Smooth muscle cell (in vitro differentiated cells): ENCODE measurements around the gene CST7. TPM values are rescaled to one million over a fixed set of nuclear protein-coding genes. Genes with fewer than 3 reads are reported as not detected.
"Not testable (repeated sequence)": the region's sequence is repeated elsewhere in the genome, so short reads cannot be mapped to it uniquely, and the experiment has no call there.

Experiments
- DNase-seq: peaks from one replicate; lab custom pipeline; 2025; ENCODE audit not compliant: unreplicated experiment; lab: John Stamatoyannopoulos, UW
- H2AFZ ChIP-seq: fragments of 200-600 bp; sonication (generic); 2 replicates; pipeline ENCODE4 v1.6.0; 2016; ENCODE audit warnings: antibody characterized with exemption, low read depth, mild to moderate bottlenecking
- H3F3A ChIP-seq: fragments of 200-600 bp; sonication (generic); 2 replicates; pipeline ENCODE4 v1.6.0; 2017; ENCODE audit warnings: antibody characterized with exemption, low read depth
- H3K27ac ChIP-seq: fragments of 200-600 bp; sonication (generic); 2 replicates; pipeline ENCODE4 v1.5.1; 2016; ENCODE audit warnings: low read depth, mild to moderate bottlenecking
- H3K27me3 ChIP-seq: fragments of 200-600 bp; sonication (generic); 2 replicates; pipeline ENCODE4 v1.6.1; 2016; ENCODE audit warnings: low read depth, mild to moderate bottlenecking
- H3K36me3 ChIP-seq: fragments of 200-600 bp; sonication (generic); 2 replicates; pipeline ENCODE4 v1.5.1; 2016; ENCODE audit warnings: low read depth
- H3K4me1 ChIP-seq: fragments of 200-600 bp; sonication (generic); 2 replicates; pipeline ENCODE4 v1.5.1; 2016; ENCODE audit warnings: low read depth
- H3K4me2 ChIP-seq: fragments of 200-600 bp; sonication (generic); 2 replicates; pipeline ENCODE4 v1.6.0; 2016; ENCODE audit warnings: mild to moderate bottlenecking
- H3K4me3 ChIP-seq: fragments of 200-600 bp; sonication (generic); 2 replicates; pipeline ENCODE4 v1.5.1; 2016; ENCODE audit warnings: mild to moderate bottlenecking
- H3K79me2 ChIP-seq: fragments of 200-600 bp; sonication (generic); 2 replicates; pipeline ENCODE4 v1.6.0; 2016; ENCODE audit warnings: low read depth, mild to moderate bottlenecking
- H3K9ac ChIP-seq: fragments of 200-600 bp; sonication (generic); 2 replicates; pipeline ENCODE4 v1.6.0; 2016; ENCODE audit warnings: low read depth
- H3K9me3 ChIP-seq: fragments of 200-600 bp; sonication (generic); replicated peaks from 2 replicates; pipeline ENCODE4 v1.5.1; 2016; ENCODE audit warnings: low read depth
- H4K20me1 ChIP-seq: fragments of 200-600 bp; sonication (generic); 2 replicates; pipeline ENCODE4 v1.6.0; 2016; ENCODE audit warnings: low read depth
- WGBS: methylation state at CpG from one replicate; pipeline ENCODE4 v1.1.7; 2016; ENCODE audit warnings: low lambda C conversion rate; 5-methylcytosine and 5-hydroxymethylcytosine counted together
- polyA plus RNA-seq: library from polyadenylated mRNA; unstranded; fragments of >200 nt; fragmentation: Nextera tagmentation; extraction: Ambion mirVana; gene quantifications from 2 replicates; pipeline ENCODE4 v1.2.1, GENCODE V29; 2016
- total RNA-seq: library from RNA; depleted of rRNA; stranded (reverse); fragments of >200 nt; gene quantifications from 2 replicates; pipeline ENCODE4 v1.2.3, GENCODE V29; 2014
- TF ChIP-seq, protein P1 (sequence below): fragments of 200-600 bp; sonication (generic); IDR thresholded peaks from 2 replicates; pipeline ENCODE4 v1.5.1; 2017; ENCODE audit warnings: borderline replicate concordance, mild to moderate bottlenecking, antibody characterized with exemption; ENCODE audit not compliant: insufficient read depth, poor library complexity, severe bottlenecking

CST7 gene
- total and polyA plus RNA-seq, 2 experiments from 2014 or later: 1.8 TPM; not detected in 1

DNA sequence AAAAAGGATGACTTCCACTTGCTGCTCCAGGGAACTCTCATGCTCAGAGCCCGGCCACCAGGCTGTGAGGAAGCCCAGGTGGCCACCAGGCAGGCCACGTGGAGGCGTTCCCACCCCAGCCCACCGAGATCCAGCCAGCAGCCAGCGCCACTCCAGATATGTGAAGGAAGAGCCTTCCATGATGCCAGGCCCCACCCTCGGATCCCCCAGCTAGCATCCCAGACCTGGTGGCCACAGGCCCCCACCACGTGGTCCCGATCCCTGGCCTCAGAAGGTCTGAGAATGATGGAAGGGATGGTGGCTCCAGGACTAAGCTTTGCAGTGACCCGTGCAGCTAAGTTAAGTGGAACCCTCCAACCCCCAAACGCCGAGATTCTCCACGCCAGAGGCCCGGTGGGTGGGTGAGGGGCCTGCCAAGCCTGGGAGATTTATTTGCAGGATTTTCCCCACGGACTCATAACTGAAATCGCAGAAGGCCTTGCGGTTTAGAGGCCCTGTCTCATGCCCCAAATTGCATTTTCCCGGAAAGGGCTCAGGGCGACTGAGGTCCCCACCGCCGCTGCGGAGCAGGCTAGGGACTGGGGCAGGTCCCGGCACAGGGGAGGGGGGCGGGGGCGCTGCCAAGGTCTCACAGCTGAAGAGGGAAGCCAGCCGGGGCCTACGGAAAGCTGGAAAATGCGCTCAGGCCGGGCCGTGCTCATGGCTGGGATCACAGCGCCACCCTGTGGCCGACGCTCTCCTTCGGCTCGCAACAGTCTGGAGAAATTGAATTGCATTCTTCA lies 31.1 kb upstream of the CST7 start:
- Histone ChIP-seq H3F3A (no peaks in the 10 kb centered on the region), H3K9ac (no peak overlapping the region), H3K4me3 (no peak overlapping the region), H3K4me2 (peak overlapping the region; percentile 81), H4K20me1 (no peaks in the 10 kb centered on the region), H3K9me3 (no peaks in the 10 kb centered on the region), H3K27ac (no peak overlapping the region), H3K4me1 (peaks cover 4% of the 10 kb centered on the region), H3K79me2 (no peaks in the 10 kb centered on the region), H3K27me3 (no peaks in the 10 kb centered on the region), H2AFZ (peak overlapping the region; percentile 61), H3K36me3 (no peaks in the 10 kb centered on the region)
- 42% methylated on average over 27 of the region's 34 CpGs for WGBS
- DNase-seq: peak; percentile 45
- TF ChIP-seq, protein P1, sequence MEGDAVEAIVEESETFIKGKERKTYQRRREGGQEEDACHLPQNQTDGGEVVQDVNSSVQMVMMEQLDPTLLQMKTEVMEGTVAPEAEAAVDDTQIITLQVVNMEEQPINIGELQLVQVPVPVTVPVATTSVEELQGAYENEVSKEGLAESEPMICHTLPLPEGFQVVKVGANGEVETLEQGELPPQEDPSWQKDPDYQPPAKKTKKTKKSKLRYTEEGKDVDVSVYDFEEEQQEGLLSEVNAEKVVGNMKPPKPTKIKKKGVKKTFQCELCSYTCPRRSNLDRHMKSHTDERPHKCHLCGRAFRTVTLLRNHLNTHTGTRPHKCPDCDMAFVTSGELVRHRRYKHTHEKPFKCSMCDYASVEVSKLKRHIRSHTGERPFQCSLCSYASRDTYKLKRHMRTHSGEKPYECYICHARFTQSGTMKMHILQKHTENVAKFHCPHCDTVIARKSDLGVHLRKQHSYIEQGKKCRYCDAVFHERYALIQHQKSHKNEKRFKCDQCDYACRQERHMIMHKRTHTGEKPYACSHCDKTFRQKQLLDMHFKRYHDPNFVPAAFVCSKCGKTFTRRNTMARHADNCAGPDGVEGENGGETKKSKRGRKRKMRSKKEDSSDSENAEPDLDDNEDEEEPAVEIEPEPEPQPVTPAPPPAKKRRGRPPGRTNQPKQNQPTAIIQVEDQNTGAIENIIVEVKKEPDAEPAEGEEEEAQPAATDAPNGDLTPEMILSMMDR: peak; percentile 91

DNA sequence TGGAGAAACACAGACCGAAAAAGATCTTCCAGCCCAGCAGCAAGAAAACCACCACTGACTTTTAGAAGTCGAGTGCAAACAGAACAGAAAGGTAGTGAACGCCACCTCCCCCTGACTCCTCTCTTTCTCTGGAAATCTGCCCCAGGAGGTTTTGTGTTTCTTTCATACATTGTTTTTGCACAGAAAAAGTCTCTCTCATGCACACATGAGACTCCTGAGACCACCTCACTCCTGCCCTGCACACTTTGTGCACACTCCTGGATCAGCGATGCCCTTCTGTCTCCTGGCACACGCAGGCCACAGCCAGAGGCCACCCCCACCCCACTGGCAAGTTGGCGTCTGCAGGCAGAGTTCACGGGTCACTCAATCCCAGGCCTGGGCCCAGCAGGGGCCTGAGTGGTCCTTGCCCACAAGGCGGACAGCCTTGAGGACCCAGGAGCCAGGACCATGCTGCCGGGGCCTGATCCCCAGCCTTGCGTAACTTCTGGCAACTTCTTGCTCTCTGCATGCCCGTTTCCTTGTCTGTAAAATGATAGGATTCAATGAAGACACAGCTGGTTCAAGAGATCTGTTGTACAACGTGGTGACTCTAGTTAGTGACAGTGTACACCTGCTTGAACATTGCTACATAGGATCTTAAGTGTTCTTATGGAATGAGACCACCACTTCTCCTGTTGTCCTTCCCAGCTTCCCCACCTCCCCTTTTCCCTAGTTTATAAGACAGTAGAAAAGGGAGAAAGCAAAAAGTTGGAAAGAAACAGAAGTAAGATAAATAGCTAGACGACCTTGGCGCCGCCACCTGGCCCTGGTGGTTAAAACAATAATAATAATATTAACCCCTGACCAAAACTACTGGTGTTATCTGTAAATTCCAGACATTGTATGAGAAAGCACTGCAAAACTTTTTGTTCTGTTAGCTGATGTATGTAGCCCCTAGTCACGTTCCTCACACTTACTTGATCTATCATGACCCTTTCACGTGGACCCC lies 30.2 kb upstream of the CST7 start:
- H3K4me3 ChIP-seq: no peak overlapping the region
- H3K36me3 ChIP-seq: no peaks in the 10 kb centered on the region
- peaks cover under 1% of the 10 kb centered on the region for H3K4me1 ChIP-seq
- no peaks in the 10 kb centered on the region for H3K27me3 ChIP-seq
- DNase-seq: no peak
- peak overlapping the region; percentile 81 for H3K4me2 ChIP-seq
- no peaks in the 10 kb centered on the region for H3K79me2 ChIP-seq
- no peak overlapping the region for H3K27ac ChIP-seq
- no peak overlapping the region for H3K9ac ChIP-seq
- TF ChIP-seq, protein P1: no peak
- no peaks in the 10 kb centered on the region for H3K9me3 ChIP-seq
- peak overlapping the region; percentile 61 for H2AFZ ChIP-seq
- WGBS: 70% methylated on average over 17 of the region's 17 CpGs
- no peaks in the 10 kb centered on the region for H4K20me1 ChIP-seq
- H3F3A ChIP-seq: no peaks in the 10 kb centered on the region

DNA sequence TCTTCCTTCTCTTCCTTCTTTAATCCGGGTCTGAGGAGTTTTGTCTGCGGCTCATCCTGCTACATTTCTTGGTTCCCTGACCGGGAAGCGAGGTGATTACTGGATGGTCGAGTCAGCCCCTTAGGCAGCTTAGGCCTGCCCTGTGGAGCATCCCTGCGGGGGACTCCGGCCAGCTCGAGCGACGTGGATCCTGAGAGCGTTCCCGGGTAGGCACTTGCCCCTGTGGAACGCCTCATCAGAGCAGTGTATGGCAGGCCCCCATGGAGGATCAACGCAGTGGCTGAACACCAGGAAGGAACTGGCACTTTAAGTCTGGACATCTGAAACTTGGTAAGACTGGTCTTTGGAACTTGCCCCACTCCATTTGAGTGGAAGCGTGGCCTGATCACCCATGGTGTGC lies 29.4 kb upstream of the CST7 start:
- not testable (repeated sequence) for H3K9me3 ChIP-seq, H3K9ac ChIP-seq, H4K20me1 ChIP-seq, H3K27ac ChIP-seq, H3K79me2 ChIP-seq, H3K36me3 ChIP-seq, DNase-seq, H2AFZ ChIP-seq, H3K27me3 ChIP-seq, H3K4me3 ChIP-seq, H3K4me2 ChIP-seq, H3F3A ChIP-seq, H3K4me1 ChIP-seq
- 72% methylated on average over 15 of the region's 15 CpGs for WGBS

DNA sequence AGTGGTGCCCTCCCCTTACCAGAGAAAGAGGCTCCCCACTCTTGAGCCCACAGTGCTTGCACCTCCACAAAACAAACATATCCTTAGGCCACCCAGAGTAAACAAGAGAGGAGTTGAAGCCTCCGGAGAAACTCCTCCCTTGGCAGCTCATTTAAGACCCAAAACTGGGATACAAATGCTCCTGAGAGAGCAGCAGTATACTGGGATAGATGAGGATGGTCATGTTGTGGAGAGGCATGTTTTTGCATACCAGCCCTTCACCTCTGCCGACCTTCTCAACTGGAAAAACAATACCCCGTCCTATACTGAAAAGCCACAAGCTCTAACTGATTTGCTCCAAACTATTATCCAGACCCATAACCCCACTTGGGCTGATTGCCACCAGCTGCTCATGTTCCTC lies 28.4 kb upstream of the CST7 start:
- H3F3A ChIP-seq, DNase-seq, H3K79me2 ChIP-seq, H3K27ac ChIP-seq, H3K4me2 ChIP-seq, H3K27me3 ChIP-seq, H3K4me3 ChIP-seq, H3K9me3 ChIP-seq, H2AFZ ChIP-seq, H3K9ac ChIP-seq, H3K4me1 ChIP-seq, H4K20me1 ChIP-seq, H3K36me3 ChIP-seq: not testable (repeated sequence)
- WGBS: 84% methylated on average over 3 of the region's 3 CpGs

DNA sequence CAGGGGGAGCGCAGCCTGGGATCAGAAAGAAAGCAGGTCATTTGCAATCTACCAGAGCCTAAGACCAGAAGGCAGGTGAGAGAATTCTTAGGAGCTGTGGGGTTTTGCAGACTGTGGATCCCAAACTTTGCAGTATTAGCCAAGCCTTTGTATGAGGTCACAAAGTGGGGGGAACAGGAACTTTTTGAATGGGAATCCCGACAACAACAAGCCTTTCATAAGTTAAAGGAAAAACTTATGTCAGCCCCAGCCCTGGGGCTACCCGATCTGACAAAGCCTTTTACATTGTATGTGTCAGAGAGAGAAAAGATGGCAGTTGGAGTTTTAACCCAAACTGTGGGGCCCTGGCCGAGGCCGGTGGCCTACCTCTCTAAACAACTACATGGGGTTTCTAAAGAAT lies 19.8 kb upstream of the CST7 start:
- DNase-seq, H3K4me3 ChIP-seq, H3K36me3 ChIP-seq, H3K4me2 ChIP-seq, H3K27me3 ChIP-seq, H3F3A ChIP-seq, H3K79me2 ChIP-seq, H2AFZ ChIP-seq, H4K20me1 ChIP-seq, H3K4me1 ChIP-seq, H3K9me3 ChIP-seq: not testable (repeated sequence)
- 87% methylated on average over 5 of the region's 5 CpGs for WGBS
- peak overlapping the region; percentile 57 for H3K9ac ChIP-seq
- H3K27ac ChIP-seq: peak overlapping the region; percentile 95

DNA sequence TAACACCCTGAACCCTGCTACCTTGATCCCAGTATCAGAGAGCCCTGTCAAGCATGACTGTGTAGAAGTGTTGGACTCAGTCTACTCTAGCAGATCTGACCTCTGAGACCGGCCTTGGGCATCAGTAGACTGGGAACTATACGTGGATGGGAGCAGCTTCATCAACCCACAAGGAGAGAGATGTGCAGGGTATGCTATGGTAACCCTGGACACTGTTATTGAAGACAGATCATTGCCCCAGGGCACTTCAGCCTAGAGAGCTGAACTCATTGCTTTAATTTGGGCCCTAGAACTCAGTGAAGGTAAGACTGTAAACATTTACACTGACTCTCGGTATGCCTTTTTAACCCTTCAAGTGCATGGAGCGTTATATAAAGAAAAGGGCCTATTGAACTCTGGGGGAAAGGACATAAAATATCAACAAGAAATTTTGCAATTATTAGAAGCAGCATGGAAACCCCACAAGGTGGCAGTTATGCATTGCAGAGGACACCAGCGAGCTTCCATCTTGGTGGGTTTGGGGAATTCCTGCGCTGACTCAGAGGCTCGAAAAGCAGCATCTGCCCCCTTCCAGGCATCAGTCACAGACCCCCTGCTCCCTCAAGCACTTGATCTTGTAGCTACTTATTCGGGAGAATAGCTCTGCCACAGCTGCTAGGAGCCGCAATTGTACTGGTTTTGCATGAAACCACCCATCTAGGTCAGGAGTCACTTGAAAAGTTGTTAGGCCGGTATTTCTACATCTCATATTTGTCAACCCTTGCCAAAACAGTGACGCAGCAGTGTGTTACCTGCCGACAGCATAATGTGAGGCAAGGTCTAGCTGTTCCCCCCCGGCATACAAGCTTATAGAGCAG lies 19.0 kb upstream of the CST7 start:
- not testable (repeated sequence) for H3K9me3 ChIP-seq, DNase-seq, H4K20me1 ChIP-seq, H3F3A ChIP-seq, H3K79me2 ChIP-seq, H3K4me1 ChIP-seq, H3K27me3 ChIP-seq, H2AFZ ChIP-seq, H3K36me3 ChIP-seq
- Histone ChIP-seq H3K4me2 (peak overlapping the region; percentile 75), H3K9ac (peak overlapping the region; percentile 86), H3K27ac (peak overlapping the region; percentile 95), H3K4me3 (peak overlapping the region; percentile 40)
- WGBS: 57% methylated on average over 13 of the region's 13 CpGs
